ENCODE measurements around the gene MYH10.

MYH10 gene

GRCh38 chr17:8426094-8426720, 204.3 kb downstream of the MYH10 start:
- no peak overlapping the region for H3K4me3 ChIP-seq (ENCODE audit: low read depth, low read length)
- no peak for DNase-seq
- TF ChIP-seq CTCF (IDR thresholded peaks at IDR 0.05; ENCODE audit: low read depth, low read length) = no peak
- no peaks in the 10 kb centered on the region for H3K36me3 ChIP-seq
- no peaks in the 10 kb centered on the region for H3K27me3 ChIP-seq
- 0 out of 2 replicates have a peak, but pooled peaks cover 1% of the 10 kb centered on the region for H3K4me1 ChIP-seq
- H3K9me3 ChIP-seq = no peaks in the 10 kb centered on the region

All from BE2C (cell line).